ENCODE results near the gene GABARAP. TPM values are rescaled to one million over a fixed set of nuclear protein-coding genes. Genes with fewer than 3 reads are reported as not detected.

The GABARAP gene
- total RNA-seq, 1 donor from 2014 or later, result 277 TPM

GRCh38 chr17:7192271-7192937 is 49.8 kb downstream of the GABARAP start:
- H3K4me3 ChIP-seq (ENCODE audit: low read depth, low read length), result no peak overlapping the region
- TF ChIP-seq, protein P1, sequence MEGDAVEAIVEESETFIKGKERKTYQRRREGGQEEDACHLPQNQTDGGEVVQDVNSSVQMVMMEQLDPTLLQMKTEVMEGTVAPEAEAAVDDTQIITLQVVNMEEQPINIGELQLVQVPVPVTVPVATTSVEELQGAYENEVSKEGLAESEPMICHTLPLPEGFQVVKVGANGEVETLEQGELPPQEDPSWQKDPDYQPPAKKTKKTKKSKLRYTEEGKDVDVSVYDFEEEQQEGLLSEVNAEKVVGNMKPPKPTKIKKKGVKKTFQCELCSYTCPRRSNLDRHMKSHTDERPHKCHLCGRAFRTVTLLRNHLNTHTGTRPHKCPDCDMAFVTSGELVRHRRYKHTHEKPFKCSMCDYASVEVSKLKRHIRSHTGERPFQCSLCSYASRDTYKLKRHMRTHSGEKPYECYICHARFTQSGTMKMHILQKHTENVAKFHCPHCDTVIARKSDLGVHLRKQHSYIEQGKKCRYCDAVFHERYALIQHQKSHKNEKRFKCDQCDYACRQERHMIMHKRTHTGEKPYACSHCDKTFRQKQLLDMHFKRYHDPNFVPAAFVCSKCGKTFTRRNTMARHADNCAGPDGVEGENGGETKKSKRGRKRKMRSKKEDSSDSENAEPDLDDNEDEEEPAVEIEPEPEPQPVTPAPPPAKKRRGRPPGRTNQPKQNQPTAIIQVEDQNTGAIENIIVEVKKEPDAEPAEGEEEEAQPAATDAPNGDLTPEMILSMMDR (IDR thresholded peaks at IDR 0.05; ENCODE audit: insufficient read depth, low read length, poor library complexity, severe bottlenecking), result no peak
- H3K27me3 ChIP-seq (ENCODE audit: control insufficient read depth, insufficient read depth, low read length), result no peaks in the 10 kb centered on the region
- DNase-seq (ENCODE audit: low read depth), result no peak
- H3K36me3 ChIP-seq (ENCODE audit: control insufficient read depth, insufficient read depth, low read length), result peaks cover 1% of the 10 kb centered on the region

DNA sequence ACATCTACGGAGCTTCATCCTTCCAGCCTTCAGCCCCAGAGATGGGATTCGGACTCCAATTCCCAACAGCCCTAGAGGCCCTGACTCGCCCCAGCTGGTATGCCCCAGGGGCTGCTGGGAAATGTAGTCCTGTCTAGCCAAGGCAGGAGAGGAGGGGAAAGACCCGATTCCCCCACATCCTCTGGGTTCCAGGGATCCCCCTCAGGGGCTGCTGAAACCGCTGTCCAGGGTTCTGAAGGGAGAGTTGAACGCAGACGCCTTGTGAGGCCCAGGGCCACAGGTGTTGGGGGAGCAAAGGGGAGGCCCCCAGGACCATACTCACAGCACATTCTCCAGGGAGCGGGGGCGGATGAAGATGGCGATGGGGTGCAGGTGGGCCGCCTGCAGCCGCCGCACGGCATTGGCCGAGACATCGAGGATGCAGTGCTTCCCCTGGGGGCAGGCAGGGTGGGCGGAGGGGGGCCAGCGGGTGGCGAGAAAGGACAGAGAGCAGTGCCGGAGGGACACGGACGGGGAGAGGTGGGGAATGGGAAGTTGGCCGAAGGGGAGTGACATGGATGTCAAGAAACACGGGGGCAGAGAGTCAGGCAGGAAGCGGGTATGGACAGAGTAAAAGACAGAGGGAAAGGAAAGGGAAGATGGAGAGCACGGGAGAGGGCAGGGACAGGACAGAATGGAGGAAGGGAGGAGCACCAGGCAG is 50.5 kb downstream of the GABARAP start:
- no peaks in the 10 kb centered on the region for H3K27me3 ChIP-seq (ENCODE audit: control insufficient read depth, insufficient read depth, low read length)
- no peak for DNase-seq (ENCODE audit: low read depth)
- H3K4me3 ChIP-seq (ENCODE audit: low read depth, low read length), result no peak overlapping the region
- H3K36me3 ChIP-seq (ENCODE audit: control insufficient read depth, insufficient read depth, low read length), result peaks cover 1% of the 10 kb centered on the region
- TF ChIP-seq, protein P1 (IDR thresholded peaks at IDR 0.05; ENCODE audit: insufficient read depth, low read length, poor library complexity, severe bottlenecking), result no peak

- H3K4me3 ChIP-seq (ENCODE audit: low read depth, low read length), result no peak overlapping the region
- peaks cover 1% of the 10 kb centered on the region for H3K36me3 ChIP-seq (ENCODE audit: control insufficient read depth, insufficient read depth, low read length)
- TF ChIP-seq, protein P1 (IDR thresholded peaks at IDR 0.05; ENCODE audit: insufficient read depth, low read length, poor library complexity, severe bottlenecking), result no peak
- DNase-seq (ENCODE audit: low read depth), result no peak
- H3K27me3 ChIP-seq (ENCODE audit: control insufficient read depth, insufficient read depth, low read length), result no peaks in the 10 kb centered on the region
Measured at GRCh38 chr17:7191069-7191468, 51.2 kb downstream of the GABARAP start.

DNA sequence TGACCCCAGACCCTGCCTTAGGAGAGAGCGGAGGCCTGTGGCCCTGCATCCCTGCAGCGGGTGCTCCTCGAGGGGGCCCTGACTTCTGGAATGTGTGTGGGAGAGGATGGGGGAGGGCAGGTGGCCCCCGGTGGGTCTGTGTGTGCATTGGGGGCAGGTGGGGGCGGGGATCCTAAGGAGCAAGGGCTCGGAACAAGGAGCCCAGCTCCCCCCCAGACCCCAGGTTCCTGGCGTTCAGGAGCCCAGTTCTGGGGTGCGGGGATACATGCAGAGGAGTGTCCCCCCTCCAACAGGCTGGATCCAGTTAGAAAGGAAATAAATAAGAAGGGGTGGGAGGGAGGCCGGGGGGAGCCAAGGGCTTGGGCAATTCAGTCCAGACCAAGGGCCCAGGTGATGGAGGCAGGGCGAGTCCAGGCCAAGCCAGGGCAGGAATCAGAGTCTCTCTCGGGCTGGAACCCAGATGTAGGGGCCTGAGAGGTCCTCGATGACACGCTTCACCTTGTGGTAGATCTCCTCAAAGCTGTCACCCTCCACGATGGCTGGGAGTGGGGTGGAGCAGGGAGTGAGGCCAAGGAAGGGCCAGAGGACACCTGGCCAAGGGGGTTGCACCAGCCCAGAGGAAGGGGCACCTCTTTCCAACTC is 51.9 kb downstream of the GABARAP start:
- no peaks in the 10 kb centered on the region for H3K27me3 ChIP-seq (ENCODE audit: control insufficient read depth, insufficient read depth, low read length)
- H3K36me3 ChIP-seq (ENCODE audit: control insufficient read depth, insufficient read depth, low read length), result no peaks in the 10 kb centered on the region
- TF ChIP-seq, protein P1 (IDR thresholded peaks at IDR 0.05; ENCODE audit: insufficient read depth, low read length, poor library complexity, severe bottlenecking), result no peak
- no peak for DNase-seq (ENCODE audit: low read depth)
- H3K4me3 ChIP-seq (ENCODE audit: low read depth, low read length), result no peak overlapping the region

Other genes with a start within 250 kb of the GABARAP start
- 1.4 and 1.7 TPM in 2 replicates for gene ALOX12, start 246.4 kb downstream of the GABARAP start, total RNA-seq
- 375 and 389 TPM in 2 replicates for gene RNASEK, start 229.8 kb downstream of the GABARAP start, total RNA-seq
- gene BCL6B, start 219.4 kb downstream of the GABARAP start, total RNA-seq, result 0.08 TPM in 1 of 2 replicates, not detected in the other
- 3.4 and 6.0 TPM in 2 replicates for gene SLC16A13, start 206.4 kb downstream of the GABARAP start, total RNA-seq
- not detected in 2 replicates for gene SLC16A11, start 198.4 kb downstream of the GABARAP start, total RNA-seq
- not detected in 2 replicates for gene CLEC10A, start 162.2 kb downstream of the GABARAP start, total RNA-seq
- gene ASGR2, start 127.6 kb downstream of the GABARAP start, total RNA-seq, result not detected in 2 replicates
- gene ASGR1, start 63.1 kb downstream of the GABARAP start, total RNA-seq, result 6.9 and 9.0 TPM in 2 replicates
- gene DLG4, start 22.6 kb downstream of the GABARAP start, total RNA-seq, result 6.1 and 12.9 TPM in 2 replicates
- 219 and 344 TPM in 2 replicates for gene ACADVL, start 22.5 kb downstream of the GABARAP start, total RNA-seq
- gene DVL2, start 7.9 kb downstream of the GABARAP start, total RNA-seq, result 57.1 and 69.8 TPM in 2 replicates
- gene PHF23, start 3.0 kb downstream of the GABARAP start, total RNA-seq, result 41.3 and 53.3 TPM in 2 replicates
- 96.0 and 97.1 TPM in 2 replicates for gene CTDNEP1, start 9.3 kb upstream of the GABARAP start, total RNA-seq
- gene ELP5, start 9.8 kb upstream of the GABARAP start, total RNA-seq, result 20.8 and 29.0 TPM in 2 replicates
- gene CLDN7, start 20.0 kb upstream of the GABARAP start, total RNA-seq, result 248 and 250 TPM in 2 replicates
- 0.38 and 1.1 TPM in 2 replicates for gene SLC2A4, start 39.3 kb upstream of the GABARAP start, total RNA-seq
- gene YBX2, start 52.2 kb upstream of the GABARAP start, total RNA-seq, result 0.08 and 0.48 TPM in 2 replicates
- 460 and 490 TPM in 2 replicates for gene EIF5A, start 65.2 kb upstream of the GABARAP start, total RNA-seq
- 73.5 and 76.0 TPM in 2 replicates for gene GPS2, start 72.9 kb upstream of the GABARAP start, total RNA-seq
- 16.3 and 29.9 TPM in 2 replicates for gene NEURL4, start 86.9 kb upstream of the GABARAP start, total RNA-seq
- 0.14 and 3.6 TPM in 2 replicates for gene ACAP1, start 94.1 kb upstream of the GABARAP start, total RNA-seq
- 14.9 and 15.5 TPM in 2 replicates for gene KCTD11, start 109.7 kb upstream of the GABARAP start, total RNA-seq
- not detected in 2 replicates for gene TMEM95, start 112.7 kb upstream of the GABARAP start, total RNA-seq
- 4.0 and 13.3 TPM in 2 replicates for gene TNK1, start 138.6 kb upstream of the GABARAP start, total RNA-seq
- 61.8 and 74.7 TPM in 2 replicates for gene PLSCR3, start 152.1 kb upstream of the GABARAP start, total RNA-seq
- gene TMEM256, start 161.6 kb upstream of the GABARAP start, total RNA-seq, result 66.9 and 77.1 TPM in 2 replicates
- 8.3 and 8.4 TPM in 2 replicates for gene NLGN2, start 165.4 kb upstream of the GABARAP start, total RNA-seq
- gene SPEM1, start 177.9 kb upstream of the GABARAP start, total RNA-seq, result not detected in 2 replicates
- not detected in 2 replicates for gene SPEM2, start 183.2 kb upstream of the GABARAP start, total RNA-seq
- not detected in 2 replicates for gene SPEM3, start 186.4 kb upstream of the GABARAP start, total RNA-seq
- 31.7 and 34.9 TPM in 2 replicates for gene TMEM102, start 193.0 kb upstream of the GABARAP start, total RNA-seq
- gene FGF11, start 197.1 kb upstream of the GABARAP start, total RNA-seq, result 1.5 and 1.8 TPM in 2 replicates
- 19.0 and 21.6 TPM in 2 replicates for gene CHRNB1, start 202.6 kb upstream of the GABARAP start, total RNA-seq
- 26.3 and 28.3 TPM in 2 replicates for gene ZBTB4, start 237.2 kb upstream of the GABARAP start, total RNA-seq
- not detected in 2 replicates for gene SLC35G6, start 239.0 kb upstream of the GABARAP start, total RNA-seq
- gene POLR2A, start 241.9 kb upstream of the GABARAP start, total RNA-seq, result 56.9 and 57.8 TPM in 2 replicates

All from kidney epithelial cell (primary cell).